Mucosa of gallbladder (tissue), 1 donor: ENCODE measurements around the gene SULF2. TPM values are rescaled to one million over a fixed set of nuclear protein-coding genes. Genes with fewer than 3 reads are reported as not detected.
A peak's percentile ranks its signal among the peaks of the same experiment; 100 is the strongest.

Experiments
- DNase-seq: peaks from one replicate; pipeline ENCODE4 v3.0.0-alpha.2; 2020; ENCODE audit warnings: low spot score
- total RNA-seq: library from RNA; stranded (reverse); gene quantifications from one replicate; pipeline ENCODE4 v1.2.1, GENCODE V29; 2021
- donor health status: DM: no; HTN: no; CAD: no.

The SULF2 gene
- total RNA-seq, 1 donor from 2014 or later = 74.8 TPM

DNA sequence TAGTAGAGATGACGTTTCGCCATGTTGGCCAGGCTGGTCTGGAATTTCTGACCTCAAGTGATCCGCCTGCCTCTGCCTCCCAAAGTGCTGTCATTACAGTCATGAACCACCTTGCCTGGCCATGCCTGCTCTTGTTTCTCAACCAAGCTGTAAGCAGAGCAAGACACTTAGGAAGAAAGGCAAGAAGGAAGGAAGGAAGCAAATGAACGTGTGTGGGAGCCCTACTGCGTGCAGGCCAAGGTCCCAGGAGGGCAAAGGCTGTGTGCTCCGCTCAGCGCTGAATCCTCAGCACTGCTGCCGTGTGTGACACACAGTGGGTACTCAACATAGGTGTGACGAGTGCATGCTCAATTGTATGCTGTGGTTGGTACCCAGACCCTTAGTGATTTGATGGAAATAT, 47.4 kb downstream of the SULF2 start:
- no peak for DNase-seq

DNA sequence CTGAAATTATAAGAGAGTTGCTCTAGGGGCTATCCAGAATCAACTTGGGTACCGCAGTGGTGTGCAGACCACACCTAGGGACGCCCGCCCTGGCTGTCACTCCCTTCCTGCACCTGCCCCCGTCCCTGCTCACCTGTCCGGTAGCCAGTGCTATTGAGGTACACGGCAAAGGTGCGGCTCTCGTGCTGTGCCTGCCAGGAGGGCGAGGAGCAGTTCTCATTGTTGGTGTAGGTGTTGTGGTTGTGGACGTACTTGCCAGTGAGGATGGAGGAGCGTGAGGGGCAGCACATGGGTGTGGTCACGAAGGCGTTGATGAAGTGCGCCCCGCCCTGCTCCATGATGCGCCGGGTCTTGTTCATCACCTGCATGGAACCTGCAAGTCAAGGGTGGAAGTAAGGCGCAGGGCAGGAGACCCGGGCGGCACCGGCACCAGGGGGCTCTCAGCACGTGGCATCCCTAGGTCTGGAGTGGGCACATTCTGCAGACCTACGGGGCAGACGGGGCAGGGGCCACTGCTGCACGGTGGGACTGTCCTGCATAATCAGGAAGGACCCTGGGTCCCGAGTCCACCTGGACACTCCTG, 48.6 kb downstream of the SULF2 start:
- DNase-seq = no peak

DNA sequence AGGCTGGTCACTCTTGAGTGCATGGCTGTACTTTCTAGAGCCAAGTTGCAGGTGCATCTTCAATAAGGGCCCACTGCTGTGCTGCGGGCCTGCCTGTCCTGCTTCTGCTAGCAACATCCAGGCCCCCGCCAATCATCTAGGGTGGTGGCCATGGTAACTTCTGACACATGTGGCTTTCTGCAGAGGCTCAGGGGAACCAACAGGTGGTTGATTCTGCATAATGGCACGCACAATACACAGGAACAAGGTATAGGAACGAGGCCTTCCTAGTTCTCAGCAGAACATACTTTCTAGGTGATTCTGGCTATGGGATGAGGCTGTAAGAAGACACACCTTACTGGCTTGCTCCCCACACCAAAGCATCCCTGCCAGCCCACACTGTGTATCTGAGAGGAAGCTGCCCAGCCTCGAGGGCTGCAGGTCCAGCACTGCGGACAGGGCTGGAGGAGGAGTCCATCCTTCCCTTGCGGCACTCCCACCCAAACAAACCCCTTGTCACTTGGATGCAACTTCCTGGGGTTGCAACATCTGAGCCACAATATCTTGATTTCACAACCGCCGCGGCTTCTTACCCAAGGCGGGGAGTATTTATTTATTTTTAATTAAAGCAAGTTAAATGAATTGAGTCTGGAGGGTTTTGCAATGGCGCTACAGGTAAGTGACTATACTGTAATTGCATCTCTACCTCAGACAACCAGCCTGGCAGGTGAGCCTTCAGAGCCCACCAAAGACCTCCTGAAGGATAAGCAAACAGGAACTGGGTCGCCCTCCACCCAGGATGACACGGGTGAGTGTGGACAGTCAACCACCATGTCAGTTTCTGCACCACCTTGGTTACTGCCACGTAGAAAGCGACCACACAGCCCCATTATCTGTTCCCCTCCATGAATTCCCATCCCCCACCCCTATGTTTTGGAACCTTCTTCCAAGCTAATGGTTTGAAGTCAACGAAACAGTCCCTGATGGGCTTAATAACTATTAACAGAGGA, 49.6 kb downstream of the SULF2 start:
- DNase-seq = peak; percentile 21

DNA sequence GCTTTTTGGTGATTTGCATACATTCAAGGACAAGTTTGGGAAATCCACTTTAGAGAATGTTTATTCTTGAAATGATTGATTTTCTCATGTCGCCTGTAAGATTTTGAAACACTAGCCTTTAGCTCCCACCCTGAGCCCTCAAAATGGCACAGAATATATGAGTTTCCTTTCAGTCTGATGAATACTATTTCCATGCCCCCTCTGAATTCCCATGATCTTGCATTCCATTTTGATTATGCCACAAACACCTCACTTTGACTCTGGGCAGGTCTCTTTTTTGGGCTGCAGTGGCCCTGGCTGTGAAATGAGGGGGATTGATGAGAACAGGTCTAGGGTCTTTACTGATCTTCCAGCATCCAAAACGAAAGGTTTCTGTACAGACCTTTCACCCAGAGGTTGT, 50.4 kb downstream of the SULF2 start:
- DNase-seq = no peak

DNA sequence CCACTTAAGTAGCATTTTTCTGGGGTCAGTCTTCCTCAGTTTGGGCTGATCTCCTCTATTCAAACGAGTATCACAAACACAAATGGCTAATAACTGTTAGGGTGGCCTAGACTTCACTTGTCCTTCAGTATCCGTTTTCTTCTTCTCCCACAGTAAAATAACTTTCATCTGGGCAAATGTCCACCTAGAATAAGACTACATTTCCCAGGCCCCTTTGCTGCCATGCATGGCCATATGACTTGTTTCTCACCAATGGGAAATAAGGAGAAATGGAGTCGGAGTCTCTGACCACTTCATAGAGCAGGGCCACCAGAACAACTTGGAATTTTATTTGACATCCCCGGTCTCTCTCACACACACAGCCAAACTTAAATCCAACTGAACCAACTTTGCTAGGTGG, 51.4 kb downstream of the SULF2 start:
- no peak for DNase-seq

DNA sequence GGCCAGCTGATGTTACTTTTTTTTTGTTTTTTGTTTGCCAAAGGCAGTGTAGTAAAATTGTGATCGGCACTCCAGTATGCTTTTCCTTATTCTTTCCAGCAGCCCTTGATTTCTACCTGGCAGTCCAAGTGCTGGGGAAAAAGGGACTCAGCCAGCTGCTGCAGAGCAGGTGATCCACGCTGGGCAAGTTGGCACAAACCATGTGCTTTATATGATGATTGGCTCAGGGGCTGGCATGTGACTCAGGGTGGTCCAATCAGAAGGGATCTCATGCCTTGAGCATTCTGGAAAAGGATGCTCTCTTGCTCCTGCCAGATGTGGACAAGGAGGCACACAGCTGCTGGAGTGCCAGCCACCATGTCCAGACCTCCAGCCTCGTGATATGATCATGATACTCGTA, 54.5 kb downstream of the SULF2 start:
- no peak for DNase-seq

DNA sequence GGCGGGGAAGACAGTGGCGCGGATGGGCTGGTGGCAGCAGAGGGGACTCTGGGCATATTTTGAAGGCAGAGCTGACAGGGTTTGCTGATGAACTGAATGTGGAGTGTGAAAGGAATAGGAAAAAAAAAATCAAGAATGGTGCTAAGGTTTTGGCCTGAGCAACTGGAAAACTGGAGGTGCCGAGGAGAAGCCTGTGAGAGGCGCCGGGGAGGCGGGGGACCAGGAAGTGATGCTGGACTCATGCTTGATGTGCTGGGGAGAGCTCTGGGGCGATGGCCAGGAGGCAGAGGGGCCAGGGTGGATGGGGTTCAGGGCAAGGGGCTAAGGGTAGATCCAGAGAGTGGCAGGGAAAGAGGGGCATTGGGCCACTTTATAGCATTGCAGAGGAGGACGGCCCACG, 55.8 kb downstream of the SULF2 start:
- DNase-seq = no peak

DNA sequence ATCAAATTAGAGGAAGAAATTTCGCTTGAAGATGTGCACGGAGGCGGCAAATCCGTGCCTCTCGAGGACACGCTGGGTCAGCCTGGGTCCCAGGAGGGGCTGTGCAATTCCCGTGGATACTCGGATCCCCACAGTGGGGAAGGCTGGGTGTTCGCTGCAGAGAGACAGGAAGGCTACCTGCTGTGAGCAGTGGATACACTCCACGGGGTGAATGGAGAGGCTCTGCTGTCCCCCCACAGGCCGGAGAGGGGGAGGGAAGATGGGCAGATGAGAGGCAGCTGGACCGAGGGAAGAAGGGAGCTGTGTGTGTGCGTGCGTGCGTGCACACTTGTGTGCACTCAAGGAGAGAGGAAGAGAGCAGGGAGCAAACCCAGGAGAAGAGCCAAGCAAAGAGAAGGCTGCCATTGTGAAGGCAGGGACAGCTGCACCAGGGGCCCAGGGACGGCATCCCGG, 57.3 kb downstream of the SULF2 start:
- no peak for DNase-seq

DNA sequence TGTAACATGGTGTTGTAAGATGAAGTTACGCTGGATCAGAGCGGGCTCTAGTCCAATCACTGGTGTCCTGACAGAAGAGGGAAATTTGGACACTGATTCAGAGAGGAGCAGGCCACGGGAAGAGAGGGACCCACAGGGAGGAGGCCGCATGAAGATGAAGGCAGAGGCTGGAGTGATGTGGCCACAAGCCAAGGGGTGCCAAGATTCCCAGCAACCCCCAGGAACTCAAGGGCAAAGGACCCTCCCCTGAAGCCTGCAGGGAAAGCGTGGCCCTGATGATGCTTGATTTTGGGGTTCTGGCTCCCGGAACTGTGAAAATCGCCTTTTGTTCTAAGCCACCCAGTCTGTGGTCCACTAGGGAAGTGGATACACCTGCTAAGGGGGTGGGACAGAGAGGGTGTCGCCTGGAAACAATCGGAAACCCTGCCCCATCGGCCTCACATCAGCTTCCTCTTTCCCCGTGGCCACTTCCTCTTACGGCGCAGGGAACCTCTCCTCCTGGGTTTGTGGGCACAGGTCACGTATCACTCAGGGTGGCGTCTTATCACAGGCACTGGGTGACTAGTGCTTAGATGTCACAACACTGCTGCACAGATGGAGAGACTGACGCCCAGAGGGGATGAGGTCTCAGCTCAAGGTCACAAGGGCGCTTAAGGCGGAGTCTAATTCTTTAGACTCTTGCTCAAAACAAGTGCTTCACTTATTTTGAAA, 58.0 kb downstream of the SULF2 start:
- peak; percentile 49 for DNase-seq

DNA sequence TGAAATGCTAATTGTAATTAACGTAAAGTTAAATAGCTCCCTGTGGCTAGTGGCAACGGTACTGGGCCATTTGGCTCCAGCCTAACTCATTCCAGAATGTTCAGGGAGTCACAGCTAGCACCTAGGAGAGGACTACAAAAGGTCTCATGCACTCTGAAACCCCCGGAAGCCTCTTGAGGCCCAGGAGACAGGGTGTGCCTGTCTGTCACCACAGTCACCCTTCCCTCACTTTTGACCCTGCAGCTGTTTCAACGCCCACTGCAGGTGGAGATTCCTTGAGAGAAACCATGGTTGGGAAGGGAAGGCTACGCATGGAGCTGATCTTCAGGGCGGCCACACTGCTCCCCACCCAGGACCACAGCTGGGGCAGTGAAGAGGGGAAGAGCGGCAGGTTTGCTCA, 58.6 kb downstream of the SULF2 start:
- no peak for DNase-seq

DNA sequence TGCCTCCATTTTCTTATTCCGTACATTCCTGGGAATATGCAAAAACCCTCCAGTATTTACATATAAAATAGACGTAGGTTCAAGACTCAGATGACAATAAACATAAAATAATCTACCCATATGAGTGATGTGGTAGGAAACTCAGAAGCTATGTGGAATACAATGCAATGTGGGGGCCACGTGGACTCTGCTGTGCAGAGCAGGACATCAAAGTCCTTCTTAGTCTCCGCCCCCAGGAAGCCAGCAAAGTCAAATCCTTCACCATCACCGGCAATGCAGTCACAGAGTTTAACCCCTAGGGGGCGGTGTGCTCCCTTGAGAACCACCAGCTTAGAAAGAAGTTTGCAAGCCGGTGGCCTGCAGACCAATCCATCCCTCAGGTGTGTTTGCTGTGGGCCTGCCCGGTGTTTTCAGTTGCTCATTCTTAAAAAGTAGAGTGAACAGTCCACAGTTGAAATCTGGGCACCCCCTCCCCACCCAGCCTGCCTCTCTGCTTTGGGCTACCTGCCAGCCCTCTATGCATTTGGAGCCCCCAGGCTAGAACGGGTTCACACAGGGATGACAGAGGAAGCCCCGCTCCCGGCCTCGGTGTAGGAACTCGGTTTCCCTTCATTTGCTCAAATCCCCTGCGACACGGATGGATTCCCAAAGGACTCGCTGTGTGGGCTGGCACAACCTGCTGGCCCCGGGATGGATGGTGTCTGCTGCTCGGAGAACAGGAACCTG, 59.9 kb downstream of the SULF2 start:
- DNase-seq = peak; percentile 83

DNA sequence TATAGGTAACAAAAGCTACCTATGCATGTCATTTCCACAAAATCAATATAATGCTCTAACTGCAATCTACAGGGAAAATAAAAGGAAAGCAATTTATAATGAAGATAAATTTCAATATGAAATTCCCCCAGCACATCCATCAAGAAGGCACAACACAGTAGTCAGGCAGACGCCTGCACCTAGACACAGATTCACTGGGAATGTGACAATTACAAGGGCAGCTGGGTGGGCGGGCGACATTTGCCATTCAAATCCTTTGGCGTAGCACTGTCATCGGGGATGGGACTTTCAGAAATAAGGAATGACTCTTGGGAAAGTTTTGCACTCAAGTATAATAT, 60.4 kb downstream of the SULF2 start:
- DNase-seq = no peak

DNA sequence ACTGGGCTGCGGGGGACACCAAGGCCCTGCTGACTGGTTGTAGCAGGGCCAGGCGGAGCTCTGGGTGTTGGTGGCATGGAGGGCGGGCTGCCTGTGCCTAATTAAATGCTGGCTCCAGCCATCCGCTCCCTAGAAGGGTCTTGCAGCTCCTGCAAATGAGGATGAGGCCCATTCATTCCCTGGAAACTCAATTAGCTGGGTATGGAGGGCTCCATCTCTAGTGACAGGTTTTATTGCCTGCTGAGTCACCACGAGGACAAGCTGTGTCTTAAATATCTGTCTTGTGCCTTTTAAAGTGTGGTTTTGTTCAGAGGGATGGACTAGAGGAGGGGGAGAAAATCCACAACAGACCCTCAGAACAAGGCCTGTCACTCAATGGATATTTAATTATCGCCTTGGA, 60.9 kb downstream of the SULF2 start:
- no peak for DNase-seq

DNA sequence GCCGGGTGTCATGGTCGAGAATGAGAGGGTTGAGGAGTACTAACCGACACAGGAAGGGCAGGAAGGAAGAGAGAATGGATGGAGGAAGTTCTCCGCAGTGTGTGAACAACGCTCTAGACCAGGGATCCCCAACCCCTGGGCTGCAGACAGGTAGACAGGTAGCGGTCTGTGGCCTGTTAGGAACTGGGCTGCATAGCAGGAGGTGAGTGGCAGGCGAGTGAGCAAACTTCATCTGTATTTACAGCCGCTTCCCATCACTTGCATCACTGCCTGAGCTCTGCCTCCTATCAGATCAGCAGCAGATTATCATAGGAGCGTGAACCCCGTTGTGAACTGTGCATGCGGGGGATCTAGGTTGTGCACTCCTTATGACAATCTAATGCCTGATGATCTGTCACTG, 62.0 kb downstream of the SULF2 start:
- DNase-seq = no peak

DNA sequence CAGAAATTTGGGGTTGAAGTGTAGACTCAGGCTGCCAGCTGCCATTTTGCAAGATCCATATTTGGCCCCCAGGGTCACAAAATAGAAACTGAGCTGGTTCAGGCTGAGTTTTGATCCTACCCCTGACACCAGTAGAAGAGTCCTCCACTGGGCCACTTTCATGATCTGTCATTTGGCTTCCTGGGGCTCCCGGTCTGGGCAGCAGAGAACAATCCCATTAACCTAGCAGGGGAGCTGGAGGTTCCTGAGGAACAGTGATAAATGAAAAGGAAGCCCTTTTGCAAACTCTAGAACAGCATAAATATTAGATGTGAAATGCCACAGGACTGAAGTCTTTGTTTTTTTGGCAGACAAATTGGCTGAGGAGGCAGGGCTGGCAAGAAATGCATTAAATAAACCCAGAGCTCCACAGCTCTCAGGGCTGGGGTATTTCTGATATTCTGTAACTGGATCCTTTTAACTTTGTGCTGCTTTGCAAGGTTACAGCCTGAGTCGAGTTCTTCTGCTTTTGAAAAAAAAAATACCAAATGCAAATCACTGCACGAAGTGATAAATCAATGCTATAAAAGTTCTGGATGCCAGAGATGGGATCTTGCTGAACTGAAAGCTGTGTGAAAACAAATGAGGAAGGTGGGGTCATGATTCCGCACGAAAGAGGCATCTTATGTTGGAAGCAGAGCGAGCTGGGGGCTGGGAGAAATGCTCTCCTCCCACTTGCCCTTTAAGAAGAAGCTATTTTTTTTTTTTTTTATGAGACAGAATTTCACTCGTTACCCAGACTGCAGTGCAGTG, 64.4 kb downstream of the SULF2 start:
- DNase-seq = no peak

DNA sequence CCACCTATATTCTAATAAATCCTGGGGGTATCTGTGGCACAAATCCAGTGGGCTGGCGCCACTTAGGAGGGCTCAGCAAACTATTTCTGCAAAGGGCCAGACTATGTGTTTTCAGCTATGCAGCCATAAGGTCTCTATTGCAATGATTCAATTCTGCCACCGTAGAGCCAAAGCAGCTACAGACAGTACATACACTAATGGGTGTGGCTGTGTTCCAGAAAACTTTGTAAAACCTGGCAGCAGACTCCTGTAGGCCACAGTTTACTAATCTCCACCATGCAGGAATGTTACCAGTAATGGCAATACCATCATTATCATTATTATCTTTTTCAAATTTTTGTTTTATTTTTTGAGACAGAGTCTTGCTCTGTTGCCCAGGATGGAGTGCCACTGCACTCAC, 65.7 kb downstream of the SULF2 start:
- no peak for DNase-seq

DNA sequence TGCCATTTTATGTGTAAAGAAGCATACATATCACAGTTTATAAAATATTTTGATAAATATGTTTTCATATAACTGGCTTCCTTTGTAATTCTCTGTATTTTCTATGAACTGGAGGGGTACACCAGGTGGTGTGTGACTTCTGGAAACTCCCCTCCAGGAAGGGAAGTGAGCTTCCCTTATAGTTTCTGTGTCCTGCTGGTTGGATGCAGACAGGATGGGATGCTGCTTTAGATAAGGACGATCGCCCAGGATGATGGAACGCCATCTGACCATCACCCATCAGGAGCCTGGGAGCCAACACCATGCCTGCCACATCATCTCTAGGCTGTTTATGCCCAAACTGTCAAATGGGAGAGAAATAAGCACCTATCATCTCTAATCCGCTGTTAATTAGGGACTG, 66.1 kb downstream of the SULF2 start:
- no peak for DNase-seq

DNA sequence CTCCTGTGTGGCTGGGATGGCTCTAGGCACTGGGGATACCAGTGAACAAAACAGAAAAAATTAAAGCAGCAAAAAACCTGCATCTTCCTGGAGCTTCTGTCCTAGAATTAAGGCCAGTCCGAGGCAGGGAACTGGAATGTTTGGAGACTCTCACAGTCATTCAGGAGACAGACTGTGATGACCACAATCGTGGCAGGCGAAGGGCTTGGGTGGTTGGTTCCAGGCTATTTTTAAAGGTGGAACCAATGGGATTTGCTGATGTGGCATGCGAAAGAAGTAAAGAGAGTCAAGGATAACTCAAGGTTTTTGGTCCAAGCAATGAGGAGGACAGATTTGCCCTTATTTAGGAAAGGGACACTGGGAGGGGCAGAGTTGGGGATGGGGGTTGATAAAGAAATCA, 66.9 kb downstream of the SULF2 start:
- DNase-seq = no peak

DNA sequence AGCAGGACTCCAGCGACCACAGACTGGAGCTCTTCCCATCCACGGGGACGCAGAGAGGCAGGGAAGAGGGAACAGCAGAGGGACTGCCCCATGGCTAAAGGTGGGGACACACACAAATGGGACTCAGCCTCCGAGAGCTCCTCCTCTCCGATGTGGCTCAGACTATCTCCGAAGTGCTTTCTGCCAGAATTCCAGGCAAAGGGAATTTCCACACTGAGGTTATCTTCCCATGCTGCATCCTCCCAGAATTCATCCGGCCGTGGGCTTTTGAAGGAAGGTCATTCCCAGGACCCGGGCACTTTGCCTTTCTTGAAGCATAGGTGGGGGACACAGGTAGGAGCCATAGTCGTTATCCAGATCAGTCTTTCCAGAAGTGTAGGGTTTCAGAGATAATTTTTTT, 67.9 kb downstream of the SULF2 start:
- no peak for DNase-seq

DNA sequence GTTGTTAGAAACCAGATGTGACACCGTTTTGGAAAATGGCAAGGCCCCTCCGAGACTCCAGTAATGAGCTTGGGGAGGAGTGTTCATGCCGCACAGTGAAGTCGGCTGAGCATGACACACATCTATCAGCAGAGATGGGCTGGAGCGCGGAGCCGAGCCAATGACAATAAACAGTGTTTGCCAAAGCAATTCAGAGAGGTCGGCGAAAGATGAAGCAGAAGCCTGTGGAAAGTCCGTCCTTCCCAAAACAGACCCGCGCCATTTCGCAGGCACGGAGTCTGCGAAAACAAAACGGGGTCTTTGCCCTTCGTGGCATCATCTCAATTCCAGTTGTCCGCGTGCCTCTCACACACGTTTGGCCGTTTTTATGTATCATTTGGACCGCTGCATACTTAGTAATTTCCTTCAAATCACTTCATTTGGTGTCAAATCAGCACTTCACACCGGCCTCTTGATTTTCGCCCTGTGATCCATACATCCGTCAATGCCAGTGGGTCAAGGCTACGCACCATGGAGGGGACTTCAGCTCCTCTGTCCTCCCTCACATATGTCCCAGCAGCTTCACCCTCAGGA, 71.3 kb downstream of the SULF2 start:
- no peak for DNase-seq

DNA sequence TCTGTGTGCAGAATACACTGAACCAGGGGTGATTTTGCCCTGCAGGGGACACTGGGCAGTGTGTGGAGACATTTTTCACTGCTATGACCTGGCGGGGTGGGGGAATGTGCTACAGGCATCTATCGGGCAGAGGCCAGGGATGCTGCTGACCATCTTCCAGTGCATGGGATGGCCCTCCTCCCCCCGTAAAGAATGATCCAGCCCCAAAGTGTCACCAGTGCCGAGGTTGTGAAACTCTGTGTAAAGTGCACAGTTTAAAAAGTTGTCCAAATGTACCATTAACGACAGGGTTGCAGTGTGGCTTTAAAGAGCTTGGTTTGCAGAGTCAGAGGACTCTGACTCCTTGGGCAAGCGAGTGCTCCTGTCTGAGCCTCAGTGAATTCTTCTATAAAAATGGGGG, 72.1 kb downstream of the SULF2 start:
- no peak for DNase-seq
